HG03575 (cell line): ENCODE data around the gene MTF1.

Source experiments
- ATAC-seq: cut with Tn5 transposase; IDR thresholded peaks from one replicate; pipeline ENCODE4 v1.9.1; 2021; ENCODE audit not compliant: unreplicated experiment, insufficient number of reproducible peaks, low FRiP score; ENCODE audit errors: extremely low read depth

The MTF1 gene

DNA sequence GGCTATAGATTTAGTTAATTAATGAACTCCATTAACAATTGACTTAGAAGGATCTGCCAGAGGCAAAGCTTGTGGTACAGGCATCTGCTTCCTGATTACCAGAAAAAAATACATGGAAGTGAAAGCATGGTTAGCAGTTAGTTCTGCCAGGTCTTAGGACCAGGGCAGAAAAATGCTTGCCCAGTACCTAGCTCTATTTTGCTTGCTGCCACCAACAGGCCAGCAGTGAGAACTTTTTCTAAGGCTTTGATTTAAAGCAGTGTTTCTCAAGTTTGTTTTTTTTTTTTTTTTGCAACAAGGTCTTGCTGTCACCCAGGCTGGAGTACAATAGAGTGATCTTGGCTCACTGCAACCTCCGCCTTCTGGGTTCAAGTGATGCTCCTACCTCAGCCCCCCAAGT is 16.4 kb upstream of the MTF1 start:
- no peak for ATAC-seq

DNA sequence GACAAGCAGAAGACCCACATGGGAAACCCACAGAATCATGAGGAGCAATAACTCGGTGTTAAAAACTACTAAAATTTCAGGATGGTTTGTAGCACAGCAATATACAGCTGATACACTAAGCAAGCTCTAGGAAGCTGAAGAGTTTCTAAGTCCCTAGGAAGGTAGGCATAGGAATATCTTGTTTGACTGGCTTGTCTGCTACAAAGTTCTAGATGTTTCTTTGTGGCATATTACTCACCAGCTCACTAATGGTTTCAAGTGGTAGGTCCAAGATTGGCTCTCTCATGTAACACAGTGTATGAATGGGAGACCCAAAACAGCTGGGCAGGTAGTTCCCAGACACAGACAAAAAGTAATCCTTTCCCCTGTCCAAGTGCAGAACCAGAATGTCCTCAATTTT is 13.3 kb upstream of the MTF1 start:
- ATAC-seq = no peak

DNA sequence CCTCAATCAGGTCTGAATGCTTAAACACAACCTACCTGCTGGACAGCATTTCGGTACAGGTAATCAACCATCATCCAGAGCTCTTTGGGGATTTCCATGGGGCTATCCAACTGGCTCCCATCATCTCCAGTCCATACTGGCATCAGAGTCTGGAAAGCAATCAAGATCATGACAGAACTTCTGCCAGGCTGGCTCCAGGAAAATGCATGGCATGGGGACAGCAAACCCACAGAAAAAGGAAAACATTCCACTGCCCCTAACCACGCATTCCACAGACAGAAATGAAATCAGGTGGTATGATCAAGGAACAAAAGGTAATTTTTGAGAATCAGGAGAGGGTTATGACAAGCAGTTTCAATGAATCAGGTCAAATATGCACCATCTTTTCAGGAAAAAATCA is 9.1 kb upstream of the MTF1 start:
- ATAC-seq = no peak

DNA sequence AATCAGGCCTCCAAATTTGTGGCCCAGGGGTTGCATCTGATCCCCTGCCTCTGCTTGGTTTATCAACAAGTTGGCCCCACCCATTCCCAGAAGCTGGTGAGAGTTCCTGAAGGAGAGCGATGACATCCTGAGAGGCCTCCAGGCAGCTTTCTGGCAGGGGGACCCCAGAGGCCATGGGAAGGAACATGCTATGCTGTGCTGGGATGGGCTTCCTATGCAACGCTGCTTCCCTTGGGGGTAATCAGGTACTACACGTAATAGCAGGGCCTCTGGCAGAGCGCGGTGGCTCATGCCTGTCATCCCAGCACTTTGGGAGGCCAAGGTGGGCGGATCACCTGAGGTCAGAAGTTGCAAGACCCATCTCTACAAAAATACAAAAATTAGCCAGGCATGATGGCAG is 8.4 kb upstream of the MTF1 start:
- no peak for ATAC-seq

DNA sequence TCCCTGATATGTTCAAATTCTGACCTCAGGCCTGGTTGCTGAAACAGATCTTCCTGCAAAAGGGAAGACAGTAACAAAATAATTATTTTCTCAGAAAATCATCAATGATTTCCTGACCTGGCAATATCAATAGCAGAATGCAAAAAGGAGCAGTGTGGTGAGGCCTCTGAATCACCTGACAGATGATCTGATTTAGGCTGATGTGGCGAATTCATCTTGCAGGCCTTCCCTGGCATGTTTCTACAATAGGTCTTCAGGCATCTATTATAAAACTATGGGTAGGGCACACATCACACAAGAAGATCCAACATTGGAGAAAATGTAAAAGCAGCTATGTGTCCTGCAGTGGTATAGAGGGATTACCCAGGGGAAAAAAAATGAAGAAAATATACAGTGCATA is 7.1 kb upstream of the MTF1 start:
- ATAC-seq = no peak

DNA sequence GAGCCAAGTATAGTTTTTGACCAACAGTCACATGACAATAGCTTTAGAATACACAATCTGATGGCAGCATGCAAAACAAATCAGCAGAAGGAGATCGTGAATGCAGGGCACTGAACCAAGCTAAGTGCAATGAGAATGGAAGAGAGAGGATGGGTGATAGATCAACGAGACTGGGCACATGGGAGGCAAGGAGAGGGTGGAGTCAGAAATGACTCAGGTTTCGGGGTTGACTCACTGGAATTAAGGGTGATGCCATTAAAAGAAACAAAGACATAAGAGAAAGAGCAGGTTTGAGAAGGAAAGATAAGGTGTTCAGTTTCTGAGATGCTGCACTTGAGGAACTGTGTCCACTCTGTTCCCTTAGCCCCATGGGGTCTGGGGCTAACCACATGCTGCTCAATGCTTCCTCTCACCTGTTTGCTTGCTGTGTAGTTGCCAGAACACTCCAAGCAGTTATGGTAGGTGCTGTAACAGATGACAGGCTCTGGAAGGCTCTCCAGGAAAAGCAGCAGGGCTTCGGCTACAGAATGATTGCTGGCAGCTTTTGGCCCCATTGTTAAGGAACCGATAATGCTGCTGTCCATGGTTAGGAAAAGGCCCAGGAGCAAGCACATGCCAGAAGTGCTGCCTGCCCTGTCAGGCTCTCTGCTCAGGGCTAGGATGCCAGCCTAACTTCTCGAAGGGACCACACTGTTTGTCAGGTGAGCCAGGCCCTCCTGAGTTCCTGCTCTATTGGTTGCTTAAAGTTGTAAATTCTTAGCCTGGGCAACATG is 6.1 kb upstream of the MTF1 start:
- ATAC-seq = no peak

DNA sequence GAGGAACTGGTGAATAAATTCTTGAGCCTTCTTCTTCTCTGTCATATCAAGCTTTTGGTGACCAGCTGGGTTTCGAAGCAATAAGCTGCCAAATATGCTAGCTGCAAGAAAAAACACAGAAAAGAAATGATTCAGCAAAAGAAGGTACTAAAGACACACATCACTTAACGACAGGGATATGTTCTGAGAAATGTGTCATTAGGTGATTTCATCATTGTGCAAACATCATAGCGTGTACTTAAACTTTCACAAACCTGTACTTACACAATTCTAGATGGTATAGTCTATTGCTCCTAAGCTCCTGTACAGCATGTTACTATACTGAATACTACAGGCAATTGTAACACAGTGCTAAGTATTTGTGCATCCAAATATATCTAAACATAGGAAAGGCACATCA is 2.9 kb upstream of the MTF1 start:
- no peak for ATAC-seq

DNA sequence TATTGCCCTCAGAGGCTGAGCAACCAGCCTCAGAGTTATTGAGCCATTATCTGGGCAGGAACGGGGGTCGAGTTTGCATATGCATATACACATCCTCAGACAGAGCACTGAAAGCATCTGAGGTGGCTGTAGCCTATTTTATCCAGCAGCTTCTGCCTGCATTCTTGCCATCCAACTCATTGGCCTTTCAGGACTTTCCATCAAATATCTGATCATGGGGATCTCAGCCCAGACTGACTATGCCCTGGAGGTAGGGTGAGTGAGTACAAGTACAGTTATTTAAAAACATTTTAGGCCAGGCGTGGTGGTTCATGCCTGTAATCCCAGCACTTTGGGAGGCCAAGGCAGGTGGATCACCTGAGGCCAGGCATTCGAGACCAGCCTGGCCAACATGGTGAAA is 1.8 kb upstream of the MTF1 start:
- no peak for ATAC-seq

DNA sequence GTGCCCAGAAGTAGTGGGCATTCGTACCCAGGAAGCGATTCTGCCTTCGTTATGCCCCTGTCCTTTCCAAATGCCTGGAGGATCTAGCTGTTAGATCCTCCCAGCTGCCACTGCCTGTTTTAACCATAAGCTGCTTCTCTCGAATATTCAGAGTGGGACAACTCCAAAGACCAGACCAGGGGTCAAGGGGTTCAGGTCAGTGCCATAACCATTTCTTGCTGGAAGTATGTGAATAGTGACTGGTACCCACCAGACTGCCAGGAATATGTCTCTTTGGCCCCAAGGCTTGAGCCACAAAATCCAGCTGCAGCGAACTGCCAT is 914 bp upstream of the MTF1 start:
- ATAC-seq = no peak

DNA sequence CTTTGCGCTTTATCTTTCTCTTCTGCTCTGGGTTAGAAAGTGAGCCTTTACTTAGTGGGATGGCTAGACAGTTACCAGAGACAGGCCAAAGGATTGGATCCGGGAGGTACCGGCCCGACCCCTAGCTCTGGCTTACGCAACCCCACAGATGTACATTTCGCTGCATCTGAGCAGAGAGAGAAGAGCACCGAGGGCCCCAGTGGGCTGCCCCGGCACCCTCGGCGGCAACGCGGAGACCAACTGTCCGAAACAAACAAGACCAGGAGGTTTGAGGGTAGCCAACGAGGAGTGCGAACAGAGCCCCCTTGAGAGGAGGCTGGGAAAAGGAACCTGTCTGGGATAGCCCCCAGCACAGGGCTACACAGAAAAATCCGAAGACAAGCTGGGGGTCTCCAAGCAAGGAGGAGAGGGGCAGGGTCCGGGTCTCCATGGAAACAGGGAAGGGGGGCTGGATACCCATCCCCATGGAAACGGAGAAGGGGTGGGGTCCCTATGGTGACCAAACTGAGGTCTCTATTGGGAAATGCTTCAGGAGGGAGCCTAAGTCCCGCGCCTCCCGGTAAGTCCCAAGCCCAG is 373 bp downstream of the MTF1 start:
- ATAC-seq = no peak

DNA sequence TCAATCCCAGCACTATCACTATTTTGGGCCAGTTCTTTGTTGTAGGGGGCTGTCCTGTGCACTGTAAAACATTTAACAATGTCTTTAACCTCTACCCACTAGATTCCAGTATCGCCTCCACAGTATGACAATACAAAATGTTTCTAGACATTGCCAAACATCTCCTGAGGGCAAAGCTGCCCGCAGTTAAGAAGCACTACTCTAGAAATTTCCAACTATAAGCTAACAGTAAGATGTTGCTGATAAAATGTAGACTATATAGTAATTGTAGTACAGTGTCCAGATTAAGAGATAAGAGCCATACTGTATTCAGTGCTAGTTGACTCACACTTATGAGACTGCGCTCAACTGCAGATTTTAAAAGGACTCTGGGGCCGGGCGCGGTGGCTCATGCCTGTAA is 5.0 kb downstream of the MTF1 start:
- no peak for ATAC-seq

DNA sequence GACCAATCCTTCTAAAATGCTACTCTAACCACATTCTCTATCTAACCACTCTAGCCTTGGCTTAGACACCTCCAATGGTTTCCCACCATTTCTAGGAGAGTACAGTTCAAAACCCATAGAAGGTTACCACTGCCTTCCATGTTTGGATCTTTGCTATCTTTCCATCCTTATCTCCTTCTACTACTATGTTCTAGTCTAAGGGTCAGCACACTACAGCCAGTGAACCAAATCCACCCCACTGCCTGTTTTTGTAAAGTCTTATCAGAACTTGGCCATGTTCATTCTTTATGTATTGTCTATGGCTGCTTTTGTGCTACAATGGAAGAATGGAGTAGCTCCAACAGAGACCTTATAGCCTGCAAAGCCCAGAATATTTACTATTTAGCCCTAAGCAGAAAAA is 6.2 kb downstream of the MTF1 start:
- no peak for ATAC-seq

DNA sequence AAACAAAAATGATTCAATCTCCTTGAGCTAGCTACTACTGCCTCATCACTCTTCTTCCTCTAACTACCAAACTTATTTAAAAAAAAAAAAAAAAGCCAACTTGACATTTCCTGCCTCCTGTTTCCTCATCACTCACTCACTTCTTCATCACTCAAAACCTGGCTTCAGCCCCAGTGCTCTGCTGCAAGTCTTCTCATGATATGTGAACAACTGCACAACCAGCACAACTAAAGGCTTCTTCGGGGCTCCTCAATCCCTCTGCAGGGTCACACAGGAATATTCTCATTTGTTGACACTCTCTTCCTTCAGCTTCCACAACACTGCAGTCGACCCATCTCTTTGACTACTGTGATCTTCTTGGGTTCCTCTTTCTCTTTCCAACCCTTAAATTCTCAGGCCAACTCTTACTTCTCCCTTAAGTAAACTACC is 7.6 kb downstream of the MTF1 start:
- ATAC-seq = no peak

DNA sequence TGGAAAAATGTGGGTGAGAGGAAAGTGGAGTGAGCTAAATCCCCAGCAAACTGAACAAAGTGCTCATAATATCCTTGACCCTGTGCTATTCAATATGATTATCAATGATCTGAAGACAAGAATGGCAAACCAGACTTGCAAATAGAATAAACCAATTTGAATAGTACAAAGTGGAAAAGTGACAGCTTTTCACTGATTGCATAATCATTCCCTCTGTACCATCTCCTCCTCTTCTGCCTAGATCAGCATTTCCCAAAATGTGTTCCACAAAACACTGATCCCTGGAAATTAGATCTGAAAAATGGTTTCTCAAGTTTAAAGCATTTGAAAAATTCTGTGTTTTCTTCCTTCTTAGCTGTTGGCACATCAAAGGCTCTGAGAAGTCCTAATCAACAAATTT is 8.1 kb downstream of the MTF1 start:
- ATAC-seq = no peak

DNA sequence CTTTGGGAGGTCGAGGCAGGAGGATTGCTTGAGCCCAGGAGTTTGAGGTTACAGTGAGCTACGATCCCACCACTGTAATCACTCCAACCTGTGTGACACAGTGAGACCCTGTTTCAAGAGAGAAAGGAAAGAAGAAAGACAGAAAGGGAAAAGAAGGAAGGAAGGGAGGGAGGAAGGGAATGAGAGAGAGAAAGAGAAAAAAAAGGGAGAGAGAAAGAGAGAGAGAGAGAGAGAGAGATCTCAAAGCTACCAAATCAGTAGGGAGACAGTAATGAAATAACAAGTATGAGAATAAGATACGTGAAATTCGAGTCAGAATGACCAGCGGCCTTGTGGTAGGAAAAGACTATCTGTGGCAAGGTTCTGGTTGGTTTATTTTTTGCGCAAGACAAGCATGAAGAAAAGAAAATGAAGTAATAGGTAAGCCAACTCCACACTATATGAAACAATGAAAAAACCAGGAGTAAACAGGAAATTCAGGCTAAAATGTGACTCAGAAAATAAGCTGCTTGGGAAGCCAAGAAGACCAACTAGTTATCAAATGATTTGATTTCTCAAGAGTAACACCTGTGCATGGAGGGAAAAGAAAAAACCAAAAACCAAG is 8.9 kb downstream of the MTF1 start:
- ATAC-seq = no peak

DNA sequence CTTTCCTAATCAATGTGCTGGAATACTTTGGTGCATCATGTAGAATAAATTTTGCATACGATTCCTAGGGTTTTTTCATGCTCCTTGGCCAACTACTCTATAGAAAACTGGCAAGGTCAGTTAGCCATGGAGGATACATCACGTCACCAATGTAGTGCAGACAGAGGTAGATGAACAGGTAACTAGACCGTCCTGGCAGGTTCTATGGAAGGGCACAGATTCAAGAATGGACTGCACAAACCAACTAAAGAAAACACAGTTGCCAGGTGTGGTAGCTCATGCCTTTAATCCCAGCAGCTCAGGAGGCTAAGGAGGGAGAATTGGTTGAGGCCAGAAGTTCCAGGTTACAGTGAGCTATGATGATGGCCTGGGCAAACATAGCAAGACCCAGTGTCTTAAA is 9.9 kb downstream of the MTF1 start:
- ATAC-seq = no peak

DNA sequence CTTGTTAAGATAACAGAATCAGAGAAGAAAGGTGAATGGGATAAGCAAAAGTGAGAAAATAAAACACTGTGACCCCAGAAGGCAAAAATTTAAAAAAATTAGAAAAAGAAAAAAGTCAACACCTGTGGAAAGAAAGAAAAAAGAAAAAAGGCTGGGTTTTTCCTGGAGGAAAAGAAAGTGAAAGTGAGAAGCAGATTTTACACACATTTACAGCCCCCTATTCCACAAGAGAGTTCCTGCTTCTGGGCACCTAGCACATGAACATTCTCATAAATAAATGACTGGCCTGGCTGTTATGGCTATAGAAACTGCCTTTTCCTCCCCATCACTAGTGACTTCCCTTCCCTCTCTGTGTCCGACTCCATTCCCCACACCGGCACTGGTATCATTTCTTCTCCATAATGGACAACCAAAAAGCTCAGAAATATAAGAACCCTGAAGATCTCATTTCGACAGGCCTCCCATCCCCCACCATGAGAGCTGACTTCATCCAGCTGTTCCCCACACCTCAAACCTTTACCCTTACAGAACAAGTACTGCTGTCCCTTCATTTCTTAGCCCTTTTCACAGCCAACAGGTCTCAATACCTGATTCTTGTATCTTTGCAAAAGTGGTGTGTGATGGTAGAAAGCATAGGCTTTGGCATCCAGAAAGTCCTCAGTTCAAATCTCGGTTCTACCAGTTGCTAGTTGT is 12.6 kb downstream of the MTF1 start:
- ATAC-seq = no peak

DNA sequence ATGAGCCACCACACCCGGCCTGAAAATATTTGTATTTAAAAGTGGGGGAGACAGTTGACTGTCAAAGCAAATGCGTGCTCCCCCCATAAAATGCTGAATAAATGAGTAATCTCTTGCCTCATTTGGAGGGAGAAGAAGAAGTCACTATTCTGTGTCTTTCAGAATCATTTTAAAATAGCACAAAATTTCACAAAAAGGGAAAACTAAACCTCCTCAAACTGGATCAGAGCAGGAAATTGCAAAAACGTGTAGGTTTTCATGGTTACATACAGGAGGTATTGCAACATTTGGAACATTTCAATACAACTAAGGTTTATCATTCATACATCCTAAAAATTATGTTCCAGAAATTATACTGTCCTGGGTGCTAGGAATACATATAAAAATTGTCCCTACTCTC is 13.6 kb downstream of the MTF1 start:
- ATAC-seq = no peak

DNA sequence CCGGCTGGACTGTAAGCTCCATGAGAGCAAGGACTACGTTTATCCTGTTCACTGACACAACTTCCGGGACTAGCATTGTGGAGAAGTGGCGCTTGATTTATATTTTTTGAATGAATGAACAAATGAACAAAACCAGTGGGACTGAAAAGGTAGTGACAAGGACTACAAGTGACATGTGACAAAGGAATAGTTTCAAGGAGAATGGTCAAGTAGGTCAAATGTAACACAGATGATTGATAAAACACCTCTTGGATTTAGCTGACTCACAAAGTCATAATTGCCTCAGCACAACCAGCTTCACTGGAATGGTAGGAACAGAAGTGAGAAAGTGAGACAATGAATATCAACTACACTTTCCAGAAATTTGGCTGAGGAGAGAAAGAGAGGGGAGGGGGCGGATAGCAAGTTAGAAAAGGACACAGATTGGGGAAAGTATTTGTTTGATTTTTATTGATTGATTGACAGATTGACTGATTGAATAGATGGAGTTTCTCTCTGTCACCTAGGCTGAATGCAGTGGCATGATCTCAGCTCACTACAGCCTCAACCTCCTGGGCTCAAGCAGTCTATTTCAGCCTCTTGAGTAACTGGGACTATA is 14.2 kb downstream of the MTF1 start:
- ATAC-seq = no peak

DNA sequence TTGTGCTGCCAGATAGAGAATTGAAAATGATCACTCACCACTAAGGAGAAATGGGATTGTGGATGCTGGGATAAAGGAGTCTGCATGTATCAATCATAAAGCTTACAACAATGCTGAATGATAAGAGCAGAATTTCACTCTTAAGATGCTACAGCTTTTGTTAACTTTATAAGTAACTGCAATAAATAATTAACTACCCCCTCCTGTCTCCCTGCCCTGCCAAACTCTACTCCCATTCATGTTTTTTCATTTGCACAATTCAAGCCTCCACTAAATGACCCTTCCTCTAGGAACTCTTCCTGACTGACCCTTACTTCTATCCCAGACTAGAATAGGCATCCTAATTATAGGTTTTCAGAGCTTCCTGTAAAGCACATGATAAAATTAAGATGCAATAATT is 14.9 kb downstream of the MTF1 start:
- no peak for ATAC-seq
